HL-60 (cell line): ENCODE results near the gene BTBD16.

Experiments used
- DNase-seq, 2 experiments: peaks; one replicate each; pipeline ENCODE4 v3.0.0-alpha.2; 2010 to 2020; ENCODE audit warnings: low read depth in 1 of 2, low spot score in 1 of 2
- H3K27ac ChIP-seq: fragments of 250-450 bp; sonication (Bioruptor Pico); replicated peaks from 2 replicates; pipeline ENCODE4 v1.5.1; 2020; ENCODE audit warnings: mild to moderate bottlenecking, moderate library complexity
- H3K27me3 ChIP-seq: fragments of 250-450 bp; sonication (Bioruptor Pico); 2 replicates; pipeline ENCODE4 v1.5.1; 2021; ENCODE audit warnings: mild to moderate bottlenecking, moderate library complexity; ENCODE audit not compliant: insufficient read depth, poor library complexity, severe bottlenecking
- H3K4me3 ChIP-seq: replicated peaks from 2 replicates; pipeline ENCODE4 v1.5.1; 2011; ENCODE audit warnings: mild to moderate bottlenecking, control low read depth, low read length; ENCODE audit not compliant: insufficient read depth
- CTCF ChIP-seq: IDR thresholded peaks from one replicate; pipeline ENCODE4 v1.5.1; 2011; ENCODE audit warnings: low read length, control low read depth, inconsistent platforms; ENCODE audit not compliant: insufficient read depth
- GABPA ChIP-seq: IDR thresholded peaks from 2 replicates; pipeline ENCODE4 v1.6.1; 2012; ENCODE audit warnings: low read depth
- POLR2AphosphoS5 ChIP-seq: IDR thresholded peaks from 2 replicates; pipeline ENCODE4 v1.6.1; 2012; ENCODE audit warnings: low read depth
- REST ChIP-seq: IDR thresholded peaks from 2 replicates; pipeline ENCODE4 v1.6.1; 2012; ENCODE audit warnings: low read depth; ENCODE audit not compliant: insufficient replicate concordance
- SPI1 ChIP-seq: IDR thresholded peaks from 2 replicates; pipeline ENCODE4 v1.6.1; 2012; ENCODE audit warnings: low read depth, mild to moderate bottlenecking, borderline replicate concordance

Gene BTBD16

GRCh38 chr10:122306744-122307143, 35.6 kb downstream of the BTBD16 start:
- H3K27me3 ChIP-seq = peaks cover 2% of the 10 kb centered on the region
- no peak for DNase-seq
- TF ChIP-seq GABPA = no peak
- no peak for TF ChIP-seq POLR2AphosphoS5
- no peak for TF ChIP-seq REST
- TF ChIP-seq CTCF = no peak
- TF ChIP-seq SPI1 = no peak
- no peak overlapping the region for H3K4me3 ChIP-seq
- H3K27ac ChIP-seq = no peak overlapping the region

GRCh38 chr10:122307669-122308416, 36.7 kb downstream of the BTBD16 start:
- no peak for DNase-seq
- no peak for TF ChIP-seq POLR2AphosphoS5
- TF ChIP-seq GABPA = no peak
- TF ChIP-seq CTCF = no peak
- 0 out of 2 replicates have a peak, but pooled peaks have one; percentile 5 for TF ChIP-seq SPI1
- Histone ChIP-seq H3K4me3 (no peak overlapping the region), H3K27me3 (peaks cover 2% of the 10 kb centered on the region), H3K27ac (no peak overlapping the region)

GRCh38 chr10:122308417-122309141, 37.5 kb downstream of the BTBD16 start:
- H3K27ac ChIP-seq = no peak overlapping the region
- no peak for DNase-seq
- H3K27me3 ChIP-seq = peaks cover 2% of the 10 kb centered on the region
- TF ChIP-seq SPI1 (no peak), POLR2AphosphoS5 (no peak), GABPA (no peak), CTCF (no peak), REST (no peak)
- no peak overlapping the region for H3K4me3 ChIP-seq
